GM18498 (cell line): Measurements from ENCODE around the gene PCGF1.
"Not testable (repeated sequence)": the region's sequence is repeated elsewhere in the genome, so short reads cannot be mapped to it uniquely, and the experiment has no call there.

Experiments used
- ATAC-seq: cut with Tn5 transposase; IDR thresholded peaks from one replicate; pipeline ENCODE4 v1.9.1; 2021; ENCODE audit warnings: mild to moderate bottlenecking, moderate library complexity; ENCODE audit not compliant: unreplicated experiment

PCGF1 gene

GRCh38 chr2:74499940-74500577 lies 7.4 kb downstream of the PCGF1 start:
- no peak for ATAC-seq

GRCh38 chr2:74499267-74499939 lies 8.1 kb downstream of the PCGF1 start, which contains the start of gene LBX2:
Gene LBX2 (minus strand): TSS chr2:74499603. CDS start chr2:74499537, 66 bp downstream.
- ATAC-seq, result no peak

GRCh38 chr2:74498500-74499266 lies 8.8 kb downstream of the PCGF1 start:
- no peak for ATAC-seq

DNA sequence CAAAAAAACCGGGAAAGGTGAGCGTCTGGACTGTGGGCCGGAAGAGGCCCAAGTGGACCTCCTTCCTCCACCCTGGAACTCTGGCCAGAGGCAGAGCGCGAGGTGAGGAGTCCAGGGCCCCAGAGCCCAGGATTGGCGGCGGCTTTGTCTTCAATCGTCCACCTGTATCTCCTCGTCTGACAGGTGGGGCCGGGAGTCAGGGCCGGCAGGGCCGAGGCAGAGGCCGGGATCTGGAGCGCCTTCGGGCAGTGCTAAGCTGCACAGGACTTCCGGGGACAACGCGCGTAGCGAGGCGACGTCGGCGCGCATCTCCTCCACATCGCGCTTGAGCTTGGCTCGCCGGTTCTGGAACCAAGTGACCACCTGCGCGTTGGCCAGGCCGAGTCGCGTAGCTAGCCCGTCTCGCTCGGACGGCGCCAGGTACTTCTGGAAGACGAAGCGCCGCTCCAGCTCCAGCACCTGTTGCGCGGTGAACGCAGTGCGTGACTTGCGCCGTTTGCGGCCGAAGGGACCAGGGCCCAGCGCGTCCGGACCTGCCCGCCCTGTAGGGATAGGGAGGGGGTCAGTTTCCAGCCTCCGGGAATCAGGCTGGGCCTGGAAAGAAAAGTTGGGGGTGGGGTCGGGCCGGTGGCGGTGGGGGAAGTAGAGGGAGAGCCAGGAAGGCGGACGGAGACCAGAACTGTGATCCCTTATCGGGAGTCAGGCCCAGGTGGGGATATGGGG lies 9.6 kb downstream of the PCGF1 start:
- no peak for ATAC-seq

DNA sequence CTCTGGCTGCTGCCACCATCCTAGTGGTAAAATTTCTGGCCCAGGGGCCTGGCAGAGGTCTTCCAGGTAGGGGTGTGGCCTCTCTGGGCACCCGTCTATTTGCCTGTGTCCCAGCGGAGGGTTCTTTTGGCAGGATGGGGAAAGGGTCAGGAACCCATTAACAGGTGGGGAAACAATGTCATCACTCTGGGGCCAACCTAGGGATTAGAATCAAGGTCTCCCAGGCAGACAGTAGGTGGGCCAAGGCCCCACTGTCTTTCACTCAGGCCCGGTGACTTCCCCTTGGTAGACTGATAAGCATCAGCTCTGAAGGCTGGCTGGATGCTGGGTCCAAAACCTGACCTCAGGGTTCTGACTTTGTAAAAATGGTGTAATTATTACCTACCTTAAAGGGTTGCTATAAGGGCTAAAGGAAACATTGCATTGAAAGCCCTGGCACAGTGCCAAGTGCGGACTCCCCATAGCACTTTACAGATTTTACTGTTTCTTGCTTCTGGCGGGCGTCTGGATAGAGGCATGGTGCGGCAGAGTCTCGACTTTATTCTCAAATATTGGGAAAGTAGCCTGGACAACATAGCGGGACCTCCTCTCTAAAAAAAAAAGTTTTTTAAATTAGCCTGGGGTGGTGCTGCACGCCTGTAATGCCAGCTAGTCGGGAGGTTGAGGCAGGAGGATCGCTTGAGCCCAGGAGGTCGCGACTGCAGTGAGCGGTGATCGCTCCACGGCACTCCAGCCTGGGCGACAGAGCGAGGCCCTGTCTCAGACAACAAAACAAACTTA lies 10.3 kb downstream of the PCGF1 start:
- no peak for ATAC-seq

DNA sequence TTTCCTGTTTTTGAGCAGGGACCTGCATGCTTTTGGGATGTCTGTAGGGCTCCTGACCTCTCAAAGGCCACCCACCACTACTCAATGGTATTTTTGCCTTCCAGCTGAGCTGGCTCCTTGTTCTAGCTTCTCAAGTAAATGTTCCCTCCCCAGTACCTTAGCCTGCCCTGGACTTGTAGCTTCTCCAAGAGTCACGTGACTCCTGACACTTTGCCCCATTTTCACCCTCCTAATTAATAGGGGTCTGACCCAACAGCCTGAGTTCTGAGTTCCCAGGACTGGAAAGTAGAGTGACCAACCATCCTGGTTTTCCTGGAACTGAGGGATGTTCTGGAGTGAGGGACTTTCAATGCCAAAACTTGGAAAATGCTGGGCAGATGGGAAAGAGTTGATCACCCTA lies 12.1 kb downstream of the PCGF1 start:
- ATAC-seq, result no peak

DNA sequence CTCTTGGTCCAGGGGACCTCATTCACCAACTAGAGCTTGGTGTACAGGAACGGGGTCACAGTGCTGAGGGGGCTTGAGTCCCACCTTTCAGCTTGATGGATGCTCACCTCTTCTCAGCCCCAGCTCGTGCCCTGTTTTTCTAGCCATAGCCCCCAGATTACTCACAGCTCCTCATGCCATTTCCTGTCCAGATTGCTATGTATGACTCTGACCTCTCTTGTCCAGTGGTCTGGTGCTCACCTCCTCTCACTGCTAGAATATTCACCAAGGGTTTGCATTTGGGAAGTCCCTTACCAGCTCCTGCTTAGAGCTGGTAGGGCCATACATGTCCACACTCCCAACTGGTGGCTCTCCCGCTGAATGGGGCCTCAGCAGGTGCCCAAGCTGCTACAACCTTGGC lies 13.9 kb downstream of the PCGF1 start:
- no peak for ATAC-seq

DNA sequence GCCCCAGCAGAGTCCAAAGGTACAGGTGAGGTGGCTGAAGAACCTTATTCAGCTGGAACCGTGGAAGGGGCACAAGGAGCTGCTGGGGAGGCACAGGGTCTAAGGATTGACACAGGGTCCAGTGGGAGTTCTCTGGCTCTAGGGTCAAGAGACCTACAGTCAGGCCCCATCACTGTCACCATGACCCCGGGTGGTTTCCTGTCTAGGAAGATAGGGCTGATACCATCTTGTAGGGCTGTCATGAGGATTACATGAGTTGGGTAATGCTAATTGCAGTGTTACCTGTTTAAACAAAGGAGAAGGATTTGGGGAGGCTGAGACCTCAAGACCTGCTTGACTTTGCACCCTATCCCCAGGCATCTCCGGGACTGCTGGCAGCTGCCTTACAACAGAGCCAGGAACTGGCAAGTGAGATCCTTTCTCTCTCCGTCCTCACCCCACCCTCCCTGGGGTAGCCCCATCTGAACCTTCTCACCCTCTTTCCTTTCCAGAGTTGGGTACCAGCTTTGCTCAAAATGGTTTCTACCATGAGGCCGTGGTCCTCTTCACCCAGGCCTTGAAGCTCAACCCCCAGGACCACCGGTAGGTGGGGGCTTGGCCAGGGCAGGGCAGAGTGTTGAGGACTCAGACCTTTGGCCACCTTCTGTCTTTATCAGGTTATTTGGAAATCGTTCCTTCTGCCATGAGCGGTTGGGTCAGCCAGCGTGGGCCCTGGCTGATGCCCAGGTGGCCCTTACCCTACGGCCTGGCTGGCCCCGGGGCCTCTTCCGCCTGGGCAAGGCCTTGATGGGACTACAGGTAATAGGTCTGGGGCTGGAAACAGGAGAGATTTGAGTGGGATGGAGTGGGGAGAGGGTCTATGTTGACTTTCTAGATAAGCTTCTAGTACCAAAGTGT lies 15.6 kb downstream of the PCGF1 start:
- no peak for ATAC-seq

DNA sequence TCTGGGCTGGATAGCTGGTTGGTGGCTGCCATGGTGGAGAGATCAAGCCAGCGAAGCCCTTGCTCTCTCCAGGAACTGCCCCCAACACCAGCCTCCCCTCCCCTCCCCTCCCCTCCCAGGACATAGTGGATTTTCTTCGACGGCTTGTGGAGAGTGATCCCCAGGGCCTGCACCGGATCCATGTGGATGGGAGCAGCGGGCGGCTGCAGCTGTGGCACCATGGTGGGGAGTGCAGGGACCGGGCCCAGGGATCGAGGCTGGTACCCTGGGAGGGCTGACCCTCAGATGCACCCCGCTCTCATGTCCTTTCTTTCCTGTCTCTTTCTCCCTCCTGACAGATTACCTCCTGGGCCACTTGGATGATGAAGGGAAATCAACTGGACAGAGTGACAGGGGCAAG lies 17.6 kb downstream of the PCGF1 start:
- ATAC-seq, result no peak

GRCh38 chr2:74488643-74489481 lies 18.6 kb downstream of the PCGF1 start:
- no peak for ATAC-seq

DNA sequence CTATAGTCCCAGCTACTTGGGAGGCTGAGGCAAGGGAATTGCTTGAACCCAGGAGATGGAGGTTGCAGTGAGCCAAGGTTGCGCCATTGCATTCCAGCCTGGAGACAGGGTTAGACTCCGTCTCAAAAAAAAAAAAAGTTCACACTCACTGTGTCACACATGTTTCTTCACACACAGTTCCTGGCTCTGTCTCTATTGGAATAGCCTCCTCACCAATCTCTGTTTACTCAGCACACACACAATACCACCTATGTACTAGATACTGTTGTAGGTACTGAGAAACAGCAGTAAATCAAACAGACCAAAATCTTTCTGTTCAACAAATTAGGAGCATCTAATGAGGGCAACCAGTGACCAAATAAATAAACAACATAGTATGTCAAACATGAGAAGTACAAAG lies 21.4 kb downstream of the PCGF1 start:
- ATAC-seq, result no peak

GRCh38 chr2:74483675-74484164 lies 23.8 kb downstream of the PCGF1 start:
- not testable (repeated sequence) for ATAC-seq

GRCh38 chr2:74482801-74483674 lies 24.5 kb downstream of the PCGF1 start, which contains the start of the genes CCDC142 and TTC31:
Gene CCDC142 (minus strand): TSS chr2:74482998. CDS start chr2:74482837, 161 bp downstream.
Gene TTC31 (plus strand): TSS chr2:74483081. CDS start chr2:74483096, 15 bp downstream.
- ATAC-seq, result peak; percentile 90

- ATAC-seq, result peak; percentile 41
These were observed 25.3 kb downstream of the PCGF1 start for GRCh38 chr2:74481961-74482800.

- no peak for ATAC-seq
These were observed 26.1 kb downstream of the PCGF1 start for GRCh38 chr2:74481431-74481830.

- ATAC-seq, result no peak
These were observed 32.6 kb downstream of the PCGF1 start for GRCh38 chr2:74474899-74475298.
